Hematopoietic multipotent progenitor cell treated with erythropoietin and hydrocortisone succinate and interleukin-3 and kit ligand, for 8 days (in vitro differentiated cells): ENCODE data around the gene MICAL3.

Source experiments
- DNase-seq: peaks from one replicate; pipeline ENCODE4 v3.0.0-alpha.2; 2015

Gene MICAL3

GRCh38 chr22:17744430-17744829 lies 279.9 kb downstream of the MICAL3 start:
- no peak for DNase-seq

- DNase-seq, result no peak
Observed at GRCh38 chr22:17743661-17744411, 280.5 kb downstream of the MICAL3 start.

GRCh38 chr22:17742527-17742902 lies 281.8 kb downstream of the MICAL3 start:
- peak; percentile 71 for DNase-seq

- no peak for DNase-seq
Observed at GRCh38 chr22:17741866-17742526, 282.4 kb downstream of the MICAL3 start.

- no peak for DNase-seq
Observed at GRCh38 chr22:17739196-17739975, 285.0 kb downstream of the MICAL3 start.

- DNase-seq, result no peak
Observed at GRCh38 chr22:17738386-17739128, 285.8 kb downstream of the MICAL3 start.
